Cortex of kidney (tissue), 1 donor: ENCODE data around the gene MRPL46.
"Not testable (repeated sequence)": the region's sequence is repeated elsewhere in the genome, so short reads cannot be mapped to it uniquely, and the experiment has no call there.

ENCODE experiments used
- DNase-seq: peaks from one replicate; lab custom pipeline; 2025; lab: John Stamatoyannopoulos, UW

MRPL46 gene

DNA sequence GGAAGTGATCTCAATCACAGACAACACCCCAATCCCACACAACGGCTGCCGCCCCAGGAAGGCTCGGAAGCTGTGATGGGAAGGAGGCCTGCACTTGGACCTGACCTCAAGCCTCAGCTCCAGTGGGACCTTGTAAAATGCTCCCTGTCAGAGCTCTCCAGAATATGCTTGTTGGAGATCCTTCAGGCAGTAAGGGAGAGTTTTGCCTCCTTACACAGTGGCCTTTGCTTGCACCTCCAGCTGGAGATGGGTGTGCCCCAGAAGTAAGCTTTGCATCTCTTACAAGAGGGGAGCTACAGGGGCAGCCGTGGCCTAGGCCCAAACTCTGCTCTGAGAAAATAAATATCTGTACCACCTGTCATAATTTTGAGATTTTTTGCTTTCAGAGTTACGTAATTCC is 10.7 kb upstream of the MRPL46 start:
- DNase-seq: no peak

DNA sequence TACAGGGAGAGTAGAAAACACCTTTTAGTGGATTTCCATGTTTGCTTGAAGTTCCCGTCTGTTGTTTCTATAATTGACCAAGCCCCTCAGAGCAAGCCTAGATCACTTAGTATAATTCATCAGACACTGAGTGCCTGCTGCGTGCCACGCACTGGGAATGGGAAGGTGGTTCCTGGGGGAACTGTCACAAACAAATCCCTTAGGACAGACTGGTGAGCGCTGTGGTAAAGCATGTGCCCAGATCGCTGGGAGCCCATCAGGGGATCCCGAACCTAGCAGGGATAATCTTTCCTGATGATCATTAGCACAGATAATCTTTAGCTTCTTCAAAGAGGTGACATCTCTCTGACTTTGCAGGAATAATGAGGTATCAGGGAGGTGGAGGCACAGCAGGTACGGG is 9.9 kb upstream of the MRPL46 start:
- DNase-seq: no peak

DNA sequence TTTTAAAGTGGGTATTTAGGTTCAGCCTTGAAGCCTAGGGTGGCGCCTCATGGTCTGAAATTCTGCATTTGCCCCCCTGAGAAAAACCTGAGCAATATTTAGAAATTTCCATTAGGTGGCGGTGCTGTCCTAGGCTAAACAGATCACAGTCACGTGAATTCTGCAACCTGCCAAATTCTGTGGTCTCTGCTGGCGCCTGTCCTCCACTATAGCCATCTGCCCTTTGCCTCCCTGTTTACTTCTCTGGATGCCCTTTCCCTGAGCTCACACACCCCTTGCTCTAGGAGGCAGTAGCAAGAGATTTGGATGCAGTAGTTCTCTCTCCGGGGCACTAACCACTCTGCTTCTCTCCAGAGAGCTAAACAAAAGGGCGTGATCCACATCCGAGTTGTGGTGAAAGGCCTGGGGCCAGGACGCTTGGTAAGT is 9.5 kb upstream of the MRPL46 start:
- DNase-seq: no peak

DNA sequence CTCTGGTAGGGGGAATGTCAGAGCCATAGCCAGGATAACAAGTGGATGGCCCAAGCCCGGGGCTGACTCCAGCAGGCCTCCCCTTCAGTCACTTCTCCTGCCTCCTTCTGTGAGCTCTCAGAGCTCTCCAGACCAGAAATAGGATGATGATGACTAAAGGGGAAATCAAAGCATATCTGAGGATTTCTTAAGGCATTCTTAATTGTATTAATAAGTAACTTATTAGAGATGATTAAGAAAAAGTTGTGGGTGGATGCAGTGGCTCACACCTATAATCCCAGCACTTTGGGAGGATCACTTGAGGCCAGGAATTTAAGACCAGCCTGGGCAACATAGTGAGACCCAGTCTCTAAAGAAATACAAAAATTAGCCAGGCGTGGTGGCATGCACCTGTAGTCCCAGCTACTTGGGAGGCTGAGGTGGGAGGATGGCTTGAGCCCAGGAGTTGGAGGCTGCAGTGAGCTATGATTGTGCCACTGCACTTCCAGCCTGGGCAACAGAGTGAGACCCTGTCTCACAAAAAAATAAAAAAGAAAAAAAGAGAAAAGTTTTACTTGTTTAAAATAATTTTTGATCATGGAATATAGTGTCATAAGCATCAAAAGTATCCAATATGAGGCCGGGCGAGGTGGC is 6.6 kb upstream of the MRPL46 start:
- DNase-seq: not testable (repeated sequence)

DNA sequence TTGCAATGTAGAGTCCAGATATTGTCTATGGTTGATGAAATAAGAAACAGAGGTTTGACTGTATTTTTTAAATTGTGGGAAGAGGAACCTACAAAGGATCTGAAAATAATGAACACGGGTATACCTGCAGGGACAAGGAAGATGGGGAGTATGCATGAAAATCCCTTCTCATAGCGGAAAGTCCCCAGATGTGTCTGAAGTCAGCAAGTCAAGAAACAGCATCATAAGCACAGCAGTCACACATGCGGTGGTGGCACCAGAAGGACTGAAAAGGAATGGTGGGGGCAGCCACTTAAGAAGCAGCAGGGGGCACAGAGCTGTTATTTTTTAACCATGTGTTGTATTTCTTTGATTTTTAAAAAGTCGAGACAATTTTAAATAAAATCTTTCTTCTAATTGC is 5.0 kb upstream of the MRPL46 start:
- no peak for DNase-seq

DNA sequence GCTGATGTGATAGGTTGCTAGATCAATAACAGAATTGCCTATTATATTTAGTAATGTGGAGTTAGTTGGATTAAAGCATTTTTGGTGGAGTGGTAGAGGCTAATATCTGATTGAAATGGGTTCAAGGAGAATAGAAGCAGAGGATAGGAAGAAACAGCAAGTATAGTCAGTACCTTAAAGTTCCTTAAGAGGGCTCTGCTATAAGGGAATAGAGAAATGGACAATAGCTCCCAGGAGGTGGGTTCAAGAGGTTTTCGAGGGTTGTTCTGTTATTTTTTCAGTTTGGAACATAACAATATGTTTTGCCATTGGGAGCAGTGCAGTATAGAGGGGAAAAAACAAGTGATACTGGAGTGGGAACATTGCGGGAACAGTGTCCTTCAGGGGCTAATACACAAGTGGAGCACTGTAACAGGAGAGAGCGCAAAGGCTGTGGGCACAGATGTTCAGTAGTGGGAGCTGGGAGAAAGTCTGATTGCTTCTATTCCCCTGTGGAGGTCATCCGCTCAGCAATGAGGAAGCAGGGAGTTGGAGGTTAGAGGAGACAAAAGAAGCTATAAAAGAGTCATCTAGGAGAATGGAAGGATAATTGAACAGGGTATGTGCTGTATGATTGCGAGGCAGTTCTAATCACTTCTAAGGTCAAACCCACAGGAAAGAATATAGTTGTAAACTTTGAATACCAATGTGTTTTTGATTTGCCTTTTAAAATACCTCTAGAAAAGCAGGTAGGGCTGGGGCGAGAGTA is 3.6 kb upstream of the MRPL46 start:
- no peak for DNase-seq

DNA sequence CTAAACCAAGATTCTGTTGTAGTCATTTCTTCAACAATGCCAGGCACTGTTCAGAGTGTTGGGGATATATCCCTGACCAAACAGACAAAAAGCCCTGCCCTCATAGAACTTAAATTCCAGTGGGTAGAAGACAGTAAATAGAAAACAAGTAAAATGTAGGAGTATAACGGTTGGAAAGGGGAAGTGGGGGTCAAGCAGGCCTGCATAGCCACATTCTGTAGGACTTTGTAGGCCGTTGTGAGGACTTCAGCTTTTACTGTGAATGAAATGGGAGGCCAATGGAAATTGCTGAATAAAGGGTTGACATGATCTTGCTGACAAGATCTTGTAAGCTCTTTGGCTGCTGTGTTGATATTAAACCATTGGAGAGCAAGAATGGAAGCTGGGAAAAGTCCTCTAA is 2.1 kb upstream of the MRPL46 start:
- no peak for DNase-seq

DNA sequence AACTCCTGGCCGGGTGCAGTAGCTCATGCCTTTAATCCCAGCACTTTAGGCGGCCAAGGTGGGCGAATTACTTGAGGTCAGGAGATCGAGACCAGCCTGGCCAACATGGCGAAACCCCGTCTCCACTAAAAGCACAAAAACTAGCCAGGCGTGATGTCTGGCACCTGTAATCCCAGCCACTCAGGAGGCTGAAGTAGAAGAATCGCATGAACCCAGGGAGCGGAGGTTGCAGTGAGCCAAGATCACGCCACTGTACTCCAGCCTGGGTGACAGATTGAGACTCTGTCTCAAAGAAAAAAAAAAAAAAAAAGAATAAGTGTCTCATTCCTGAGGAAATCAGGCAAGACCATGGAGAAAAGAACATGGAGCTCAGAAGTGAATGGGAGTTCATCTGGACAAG is 1.5 kb upstream of the MRPL46 start:
- not testable (repeated sequence) for DNase-seq

DNA sequence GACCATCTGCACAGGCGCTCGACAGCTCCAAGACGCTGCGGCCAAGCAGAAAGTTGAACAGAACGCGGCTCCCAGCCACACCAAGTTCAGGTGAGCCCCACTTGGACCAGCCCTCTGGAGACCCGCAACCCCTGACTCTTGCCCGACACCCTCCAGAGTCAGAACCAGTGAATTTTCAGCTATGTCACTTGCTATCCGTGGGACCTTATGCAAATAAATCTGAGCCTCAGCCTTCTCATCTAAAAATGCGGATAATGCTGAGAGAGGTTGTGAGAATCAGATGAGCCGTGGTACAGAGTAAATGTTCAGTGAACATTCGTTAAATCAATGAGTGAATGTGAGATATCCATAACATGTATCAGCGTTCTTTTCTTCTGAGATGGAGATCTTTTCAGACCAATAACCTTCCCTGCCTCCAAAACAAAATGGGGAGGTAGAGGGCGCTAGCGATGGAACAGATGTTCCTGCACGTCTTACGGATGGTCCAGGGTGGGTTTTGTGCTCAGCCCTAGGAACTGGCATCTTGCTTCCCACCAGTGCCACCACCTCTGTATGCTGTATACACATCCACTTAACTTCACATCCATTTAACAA is 844 bp upstream of the MRPL46 start:
- DNase-seq: no peak

DNA sequence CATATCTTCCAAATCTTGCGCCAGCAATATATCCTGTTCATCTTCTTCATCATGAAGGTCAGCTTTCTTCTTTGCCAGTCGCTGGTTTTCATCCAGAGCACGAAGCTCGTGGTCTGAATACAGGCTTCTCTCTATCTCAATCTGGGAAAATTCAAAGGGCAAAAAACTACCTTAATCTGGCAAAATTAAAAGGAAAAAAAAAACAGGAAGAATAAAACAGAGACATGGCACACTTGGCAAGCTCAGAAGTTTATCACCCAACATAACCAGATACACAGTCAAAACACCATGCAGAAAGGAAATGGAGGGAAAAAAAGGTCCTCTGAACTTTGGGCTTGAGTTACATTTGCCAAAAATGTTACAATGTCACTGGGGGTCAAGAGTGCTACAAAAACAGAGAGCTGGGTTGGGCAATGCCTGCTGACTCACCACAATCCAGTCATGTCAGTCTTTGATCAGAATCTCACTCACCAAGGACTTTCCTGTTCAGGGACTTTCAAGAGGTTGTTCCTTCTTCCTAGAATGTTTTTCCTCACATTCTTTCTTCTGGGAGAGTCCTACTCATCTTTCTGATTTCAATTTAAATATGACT is 1.5 kb downstream of the MRPL46 start:
- no peak for DNase-seq

DNA sequence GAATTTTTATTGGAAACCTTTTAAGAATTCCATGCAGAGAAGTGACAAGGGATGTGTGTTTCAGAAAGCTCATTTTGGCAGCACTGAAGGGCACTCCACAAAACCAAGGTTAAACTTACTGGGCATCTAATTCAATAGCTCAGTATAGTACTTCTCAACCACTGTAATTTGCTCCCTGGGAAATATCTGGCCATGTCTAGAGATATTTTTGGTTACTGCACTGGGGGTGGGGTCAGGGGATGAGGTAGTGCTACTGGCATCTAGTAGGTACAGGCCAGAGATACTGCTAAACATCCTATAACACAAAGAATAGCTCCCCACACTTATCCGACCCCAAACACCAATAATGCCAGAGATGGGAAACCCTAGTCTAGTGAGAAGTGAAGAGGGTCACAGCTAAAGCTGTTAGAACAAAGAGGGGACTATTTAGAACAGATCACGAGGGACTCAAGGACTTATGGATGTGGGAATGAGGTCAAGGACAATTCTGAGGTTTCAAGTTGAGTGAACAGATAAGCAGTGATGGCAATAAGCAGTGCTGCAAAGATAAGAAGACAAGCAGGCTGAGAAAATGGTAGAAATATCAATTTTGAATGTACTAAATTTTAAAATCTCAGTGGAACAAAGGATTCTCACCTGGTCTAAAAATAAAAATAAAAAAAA is 3.2 kb downstream of the MRPL46 start:
- DNase-seq: no peak

DNA sequence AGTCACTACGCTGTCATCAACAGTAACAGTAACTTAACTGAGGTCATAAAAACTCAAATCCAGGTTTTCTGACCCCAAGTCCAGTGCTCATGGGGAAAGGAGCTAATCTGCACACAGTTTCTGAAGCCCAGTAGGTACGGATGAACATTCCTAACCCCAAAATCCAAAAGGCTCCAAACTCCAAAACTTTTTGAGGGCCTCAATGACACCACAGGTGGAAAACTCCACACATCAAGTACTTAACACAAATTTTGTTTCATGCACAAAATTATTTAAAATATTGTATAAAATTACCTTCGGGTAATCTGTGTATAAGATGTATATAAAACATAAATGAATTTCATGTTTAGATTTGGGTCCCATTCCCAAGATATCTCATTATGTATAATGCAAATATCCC is 10.5 kb downstream of the MRPL46 start:
- DNase-seq: no peak

DNA sequence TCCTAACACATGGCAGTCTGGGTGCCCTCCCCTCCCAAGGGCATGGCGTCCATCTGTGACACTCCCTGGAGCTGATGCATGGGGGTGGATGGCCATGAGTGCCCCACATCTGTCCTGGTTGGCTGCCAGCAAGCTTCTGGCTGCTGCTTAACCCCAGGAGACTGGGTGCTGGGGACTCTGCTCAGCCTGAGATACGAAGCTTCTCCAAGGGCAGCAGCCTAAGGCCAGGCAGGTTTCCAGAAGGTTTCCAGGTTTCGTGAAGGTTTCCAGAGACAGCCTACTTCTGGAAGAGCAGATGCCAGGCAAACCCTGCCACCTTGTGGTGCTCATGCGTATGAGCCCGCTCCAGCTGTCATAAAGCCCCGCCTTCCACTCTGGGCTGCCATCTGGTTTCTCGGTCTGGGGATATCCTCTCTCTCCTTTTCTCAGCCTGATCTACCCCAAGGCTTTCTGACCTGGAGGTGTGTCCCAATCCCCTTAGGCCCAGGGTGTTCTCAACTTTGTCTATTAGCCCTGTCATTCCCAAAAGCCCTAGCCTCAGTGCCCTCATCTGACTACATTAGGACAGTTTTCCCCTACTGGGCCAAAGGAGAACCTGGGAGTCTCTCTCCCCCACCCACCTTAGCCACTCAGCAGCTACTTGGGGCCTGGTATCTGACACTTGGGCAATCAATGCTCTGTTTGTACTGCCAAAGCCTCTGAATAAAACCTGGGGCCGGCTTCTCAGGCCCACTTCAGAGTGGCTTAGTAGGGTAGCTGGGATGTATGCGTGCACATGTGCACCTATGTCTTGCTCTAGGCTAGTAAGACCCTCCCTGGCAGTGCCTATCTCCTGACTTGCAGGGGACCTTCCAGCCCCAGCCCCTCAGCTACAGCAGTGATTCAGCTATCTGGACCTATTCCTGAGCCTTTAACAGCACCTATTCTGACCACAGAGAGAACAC is 12.0 kb downstream of the MRPL46 start:
- DNase-seq: no peak

DNA sequence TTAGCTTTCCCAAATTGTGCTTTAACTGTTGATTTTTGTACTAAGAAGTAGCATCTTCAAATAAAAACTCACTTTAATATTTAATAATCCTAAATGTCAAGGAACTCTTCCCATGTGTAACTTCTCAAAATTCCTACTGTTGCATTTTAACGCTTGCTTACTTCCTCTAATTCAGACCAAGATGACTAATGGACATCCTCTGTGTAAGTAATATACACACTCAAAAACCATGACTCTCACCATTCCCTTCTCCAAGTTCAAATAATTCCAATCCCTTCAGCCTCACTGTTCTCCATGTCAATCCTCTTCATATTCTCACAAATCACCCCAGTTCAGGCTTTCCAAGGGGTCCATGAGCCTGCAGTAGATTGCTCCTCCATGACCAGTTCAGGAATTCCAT is 13.0 kb downstream of the MRPL46 start:
- no peak for DNase-seq

DNA sequence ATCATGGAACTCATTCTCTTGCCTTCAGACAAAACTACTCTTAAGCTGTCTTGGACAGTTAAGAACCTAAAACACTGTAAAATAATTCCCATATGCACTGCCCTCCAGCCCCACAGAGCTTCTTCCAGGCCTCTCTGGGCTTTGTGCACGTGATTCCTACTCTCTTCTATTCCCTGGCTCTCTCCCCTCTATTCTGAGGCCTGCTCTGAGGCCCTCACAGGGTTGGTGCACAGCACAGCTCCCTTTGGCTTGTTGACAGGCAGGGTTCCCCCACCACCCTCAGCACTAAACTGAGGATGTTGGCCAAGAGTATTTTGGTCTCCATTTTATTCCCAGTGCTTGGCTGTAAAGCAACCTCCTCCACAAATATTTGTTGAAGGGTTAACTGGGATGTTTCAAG is 13.5 kb downstream of the MRPL46 start:
- DNase-seq: no peak

DNA sequence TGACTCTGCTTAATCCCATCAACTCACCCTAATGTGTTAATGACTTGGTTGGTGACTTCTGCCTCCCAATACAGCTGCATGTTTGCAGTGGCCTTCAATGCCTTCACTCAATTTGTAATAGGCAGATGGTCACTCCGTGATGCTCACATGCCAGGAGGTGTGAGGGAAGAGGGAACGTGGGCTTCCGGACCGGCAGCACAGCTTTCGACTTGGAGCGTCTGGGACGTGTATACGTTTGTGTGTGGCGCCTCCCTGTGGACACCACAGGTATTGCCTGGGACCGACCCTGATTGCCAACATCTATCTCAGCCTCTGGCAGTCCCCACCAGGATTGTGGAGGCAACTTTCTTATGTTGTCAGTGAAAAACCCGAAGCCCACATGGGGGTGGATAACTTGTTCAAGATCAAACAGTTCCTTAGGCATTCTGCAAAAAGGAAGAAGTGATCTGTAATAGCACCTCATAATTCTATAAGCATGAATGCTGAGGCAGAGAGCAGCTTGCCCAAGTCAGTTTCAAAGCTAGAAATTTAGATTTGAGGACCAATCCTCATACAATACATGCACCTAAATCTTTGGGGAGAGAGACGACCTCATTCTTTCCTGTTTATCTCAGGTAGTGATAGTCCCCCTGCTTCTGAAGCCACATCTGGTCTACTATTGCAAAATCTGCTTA is 16.9 kb downstream of the MRPL46 start:
- no peak for DNase-seq

DNA sequence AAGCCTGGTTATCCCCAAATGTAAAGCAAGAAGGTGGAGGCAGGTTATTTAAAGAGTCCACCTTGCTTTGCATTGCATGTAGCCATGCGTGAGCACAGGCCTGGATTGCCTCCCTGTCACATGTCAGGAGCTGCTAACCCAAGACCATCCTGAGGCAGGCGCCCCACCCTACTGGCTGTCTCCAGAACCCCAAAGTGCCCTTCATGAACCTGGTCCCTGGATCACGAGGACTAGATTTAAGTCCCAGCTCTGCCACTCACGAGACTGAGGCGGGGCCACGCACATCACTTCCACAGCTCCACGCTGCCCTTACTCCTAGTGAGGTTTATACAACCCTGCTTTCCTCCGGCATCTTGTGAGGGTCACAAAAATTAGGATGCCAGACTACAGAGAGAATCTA is 17.6 kb downstream of the MRPL46 start:
- no peak for DNase-seq

DNA sequence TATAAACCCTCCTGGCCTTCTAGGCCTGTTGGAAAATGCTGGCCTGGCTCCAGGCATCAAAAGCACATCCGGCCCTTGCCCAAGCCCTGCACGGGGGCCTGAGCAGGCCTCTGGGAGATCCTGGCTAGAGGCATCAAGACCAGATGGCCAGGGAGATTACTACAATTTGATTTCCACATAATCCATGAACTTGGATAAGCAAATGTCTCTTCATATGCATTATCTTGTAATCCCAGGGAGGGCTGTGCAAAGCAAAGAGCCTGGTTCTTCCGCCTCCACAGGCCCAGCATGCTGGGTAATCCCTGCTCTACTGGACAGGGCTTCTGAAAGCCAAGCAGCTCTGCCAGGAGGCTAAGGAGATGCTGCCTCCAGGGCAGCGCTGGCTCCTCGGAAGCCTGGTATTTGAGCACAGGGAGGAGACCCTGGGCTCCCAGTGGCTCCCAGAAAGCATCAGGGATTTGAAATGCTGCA is 18.2 kb downstream of the MRPL46 start:
- DNase-seq: no peak

DNA sequence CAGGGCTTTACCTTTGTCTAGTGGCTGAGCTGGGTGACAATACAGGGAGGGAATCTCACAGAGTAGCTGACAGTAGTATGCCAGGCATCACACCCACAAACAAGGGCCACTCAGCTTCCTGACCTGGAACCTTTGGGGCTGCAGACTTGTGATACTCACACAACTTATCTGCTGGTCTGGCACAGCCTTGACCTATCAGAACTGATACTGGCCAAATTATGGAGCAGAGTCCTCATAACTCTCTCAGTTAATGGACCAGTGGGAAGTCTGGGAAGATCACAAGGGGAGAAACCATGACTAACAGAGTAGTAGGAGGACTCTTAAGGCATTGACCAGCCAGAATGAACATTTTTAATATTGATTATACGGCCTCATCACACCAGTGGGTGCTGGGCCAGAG is 19.4 kb downstream of the MRPL46 start:
- no peak for DNase-seq

DNA sequence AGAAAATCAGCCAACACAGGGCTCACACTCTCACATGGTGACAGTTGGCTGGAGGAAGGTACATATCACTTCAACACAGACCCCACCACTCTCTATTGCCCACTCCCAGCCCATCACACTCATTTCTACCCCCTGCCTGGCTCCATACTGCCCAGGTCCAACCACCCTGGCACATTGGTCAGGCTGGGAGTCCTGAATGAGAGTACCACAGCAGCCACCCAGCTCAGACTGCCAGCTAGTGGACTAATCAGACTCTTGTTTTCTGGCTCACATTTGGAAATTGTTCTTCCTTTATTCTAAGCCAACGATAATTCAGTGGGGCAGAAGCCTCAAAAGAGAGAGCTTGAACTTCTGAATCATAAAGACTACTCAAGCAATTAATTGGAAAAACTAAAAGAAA is 20.0 kb downstream of the MRPL46 start:
- no peak for DNase-seq
